Muscle layer of colon (tissue), 2 donors: ENCODE data around the gene KIF17.
"Not testable (repeated sequence)": the region's sequence is repeated elsewhere in the genome, so short reads cannot be mapped to it uniquely, and the experiment has no call there.

Experiments used
- H3K27ac ChIP-seq: one replicate; pipeline ENCODE4 v1.7.0; 2013; ENCODE audit warnings: low read depth, mild to moderate bottlenecking, low read length, moderate library complexity
- H3K27me3 ChIP-seq, 2 donors: one replicate each; pipeline ENCODE4 v1.7.0; 2013; ENCODE audit warnings: low read length in 2 of 2, mild to moderate bottlenecking in 2 of 2; ENCODE audit not compliant: insufficient read depth in 2 of 2, control insufficient read depth in 1 of 2
- H3K36me3 ChIP-seq: one replicate; pipeline ENCODE4 v1.7.0; 2013; ENCODE audit warnings: mild to moderate bottlenecking, low read length; ENCODE audit not compliant: insufficient read depth
- H3K4me1 ChIP-seq: one replicate; pipeline ENCODE4 v1.7.0; 2013; ENCODE audit warnings: mild to moderate bottlenecking, low read length; ENCODE audit not compliant: insufficient read depth
- H3K4me3 ChIP-seq, 2 donors: one replicate each; pipeline ENCODE4 v1.7.0; 2013; ENCODE audit warnings: low read length in 2 of 2, low read depth in 1 of 2, mild to moderate bottlenecking in 1 of 2, moderate library complexity in 1 of 2
- H3K9ac ChIP-seq: one replicate; pipeline ENCODE4 v1.7.0; 2013; ENCODE audit warnings: low read length
- H3K9me3 ChIP-seq: one replicate; pipeline ENCODE4 v1.7.0; 2013; ENCODE audit warnings: mild to moderate bottlenecking, low read length
- donor health status: abdominal sarcoma.
- donor health status: Adenocarcinoma of cecum.

KIF17 gene

DNA sequence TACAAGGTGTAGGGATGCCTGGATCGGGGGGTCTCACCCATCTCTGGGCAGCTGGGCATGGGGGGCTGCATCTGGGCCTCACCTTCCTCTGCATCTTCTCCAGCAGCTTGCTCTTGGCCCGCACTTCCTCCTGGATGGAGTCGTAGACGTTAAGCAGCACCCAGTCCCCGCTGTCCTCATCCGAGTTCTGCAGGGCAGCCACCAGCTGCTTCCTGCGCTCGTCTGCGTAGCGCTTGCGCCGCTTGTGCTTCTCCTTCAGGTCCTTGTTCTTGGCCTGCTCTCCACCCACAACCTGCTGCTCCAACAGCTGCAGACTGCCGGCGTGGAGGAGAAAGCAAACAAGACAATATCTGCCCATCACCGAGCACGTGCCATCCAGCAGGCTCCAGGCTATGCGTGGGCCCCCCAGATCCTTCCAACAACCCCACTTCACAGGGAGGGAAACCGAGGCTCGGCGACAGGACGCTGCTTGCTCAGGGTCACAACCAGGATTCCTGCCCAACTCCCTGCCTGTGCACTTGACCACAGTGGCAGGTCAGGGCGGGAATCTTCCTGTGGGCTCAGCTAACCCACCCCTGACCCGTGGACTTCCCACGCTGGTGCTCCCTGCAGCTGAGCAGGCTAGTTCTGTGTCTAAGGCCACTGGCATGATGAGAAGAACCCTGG, 35.1 kb downstream of the KIF17 start:
- no peaks in the 10 kb centered on the region for H3K36me3 ChIP-seq
- H3K4me3 ChIP-seq = no peak overlapping the region
- no peak overlapping the region for H3K9ac ChIP-seq
- no peaks in the 10 kb centered on the region for H3K27me3 ChIP-seq
- no peak overlapping the region for H3K27ac ChIP-seq
- no peaks in the 10 kb centered on the region for H3K4me1 ChIP-seq
- no peaks in the 10 kb centered on the region for H3K9me3 ChIP-seq

DNA sequence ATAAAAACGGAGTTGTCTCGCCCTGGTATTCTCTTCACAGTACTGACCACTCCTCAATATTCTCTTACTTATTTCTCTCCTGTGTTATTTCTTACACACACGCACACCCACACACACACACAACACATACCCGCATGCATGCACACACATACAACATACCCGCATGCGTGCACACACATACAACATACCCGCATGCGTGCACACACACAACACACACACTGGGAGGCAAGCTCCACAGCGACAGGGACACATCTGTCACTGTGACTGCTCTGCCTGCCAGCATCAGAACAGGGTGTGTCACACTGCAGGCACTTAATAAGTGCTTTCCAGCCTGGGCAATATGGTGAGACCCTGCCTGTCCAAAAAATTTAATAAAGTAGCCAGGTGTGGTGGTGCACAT, 35.8 kb downstream of the KIF17 start:
- H3K36me3 ChIP-seq = no peaks in the 10 kb centered on the region
- no peak overlapping the region for H3K9ac ChIP-seq
- H3K4me3 ChIP-seq = no peak overlapping the region
- H3K27me3 ChIP-seq = no peaks in the 10 kb centered on the region
- no peak overlapping the region for H3K27ac ChIP-seq
- H3K9me3 ChIP-seq = no peaks in the 10 kb centered on the region
- no peaks in the 10 kb centered on the region for H3K4me1 ChIP-seq

DNA sequence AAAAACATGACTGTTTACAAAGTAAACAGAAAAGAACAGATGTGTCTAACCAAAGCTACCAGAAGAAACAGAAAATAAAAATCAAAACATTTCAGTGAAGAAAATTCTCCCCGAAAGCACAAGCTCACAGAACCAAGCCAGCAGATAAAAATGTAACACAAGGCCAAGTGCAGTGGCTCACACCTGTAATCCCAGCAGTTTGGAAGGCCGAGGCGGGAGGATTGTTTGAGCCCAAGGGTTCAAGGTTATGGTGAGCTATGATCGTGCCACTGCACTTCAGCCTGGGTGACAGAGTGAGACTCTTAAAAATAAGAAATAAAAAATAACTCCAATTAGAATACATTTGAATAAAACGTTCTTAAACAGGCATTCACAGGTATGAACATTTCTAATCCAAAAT, 37.5 kb downstream of the KIF17 start:
- H3K4me3 ChIP-seq = no peak overlapping the region
- no peak overlapping the region for H3K27ac ChIP-seq
- H3K9me3 ChIP-seq = no peaks in the 10 kb centered on the region
- no peaks in the 10 kb centered on the region for H3K36me3 ChIP-seq
- H3K4me1 ChIP-seq = no peaks in the 10 kb centered on the region
- H3K9ac ChIP-seq = no peak overlapping the region
- no peaks in the 10 kb centered on the region for H3K27me3 ChIP-seq

DNA sequence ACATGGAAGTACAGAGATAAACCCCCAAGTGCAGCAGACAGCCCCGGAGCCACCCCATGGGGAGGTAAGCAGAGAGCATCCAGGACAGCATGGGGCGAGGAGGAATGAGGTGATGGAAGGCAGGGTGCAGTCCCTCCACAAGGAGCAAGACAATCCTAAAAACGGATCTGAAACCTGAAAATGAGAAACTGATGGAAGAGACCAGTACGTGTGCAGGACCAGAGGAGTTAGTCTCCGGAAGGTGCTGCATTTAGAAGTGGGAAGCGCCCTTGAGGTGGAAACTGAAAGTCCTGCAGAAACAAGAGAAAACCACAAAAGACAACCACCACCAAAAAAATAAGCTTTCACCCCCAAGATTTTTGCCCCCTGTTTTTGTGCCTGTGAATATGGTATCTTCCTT, 39.2 kb downstream of the KIF17 start:
- Histone ChIP-seq H3K4me3 (no peak overlapping the region), H3K36me3 (no peaks in the 10 kb centered on the region), H3K27me3 (no peaks in the 10 kb centered on the region), H3K9me3 (no peaks in the 10 kb centered on the region), H3K27ac (no peak overlapping the region), H3K9ac (no peak overlapping the region), H3K4me1 (no peaks in the 10 kb centered on the region)

DNA sequence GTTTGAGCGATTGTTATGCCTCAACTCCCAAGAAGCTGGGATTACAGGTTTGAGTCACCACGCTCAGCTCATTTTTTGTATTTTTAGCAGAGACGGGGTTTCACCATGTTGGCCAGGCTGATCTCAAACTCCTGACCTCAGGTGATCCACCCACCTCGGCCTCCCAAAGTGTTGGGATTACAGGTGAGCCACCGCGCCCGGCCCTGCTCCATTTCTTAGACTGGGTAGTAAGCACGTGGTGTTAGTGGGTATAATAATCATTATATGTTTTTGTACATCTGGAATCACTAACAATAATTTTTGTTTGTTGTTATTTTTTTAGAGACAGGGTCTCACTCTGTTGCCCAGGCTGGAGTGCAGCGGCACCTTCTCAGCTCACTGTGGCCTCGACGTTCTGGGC, 44.2 kb downstream of the KIF17 start:
- H3K4me1 ChIP-seq, H3K27me3 ChIP-seq, H3K27ac ChIP-seq, H3K36me3 ChIP-seq, H3K4me3 ChIP-seq, H3K9ac ChIP-seq, H3K9me3 ChIP-seq: not testable (repeated sequence)

DNA sequence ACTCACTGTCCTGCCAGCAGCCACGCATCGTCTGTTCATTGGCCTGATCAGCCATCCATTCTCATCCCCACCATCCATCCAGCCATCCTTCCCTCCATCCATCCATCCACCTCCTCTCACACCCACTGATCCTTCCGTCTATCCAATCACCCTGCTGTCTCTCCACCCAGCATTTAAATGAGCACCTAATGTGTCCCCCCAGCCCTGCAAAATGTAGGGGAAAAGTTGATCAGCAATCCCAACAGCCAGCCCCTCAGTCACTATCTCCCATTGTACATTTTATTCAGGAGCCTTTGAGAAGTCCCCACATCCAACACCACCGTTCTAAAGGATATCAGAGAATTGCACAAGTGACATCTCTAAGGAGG, 45.6 kb downstream of the KIF17 start:
- no peak overlapping the region for H3K4me3 ChIP-seq
- no peak overlapping the region for H3K9ac ChIP-seq
- H3K27me3 ChIP-seq = no peaks in the 10 kb centered on the region
- no peaks in the 10 kb centered on the region for H3K9me3 ChIP-seq
- no peaks in the 10 kb centered on the region for H3K4me1 ChIP-seq
- H3K36me3 ChIP-seq = no peaks in the 10 kb centered on the region
- H3K27ac ChIP-seq = no peak overlapping the region

DNA sequence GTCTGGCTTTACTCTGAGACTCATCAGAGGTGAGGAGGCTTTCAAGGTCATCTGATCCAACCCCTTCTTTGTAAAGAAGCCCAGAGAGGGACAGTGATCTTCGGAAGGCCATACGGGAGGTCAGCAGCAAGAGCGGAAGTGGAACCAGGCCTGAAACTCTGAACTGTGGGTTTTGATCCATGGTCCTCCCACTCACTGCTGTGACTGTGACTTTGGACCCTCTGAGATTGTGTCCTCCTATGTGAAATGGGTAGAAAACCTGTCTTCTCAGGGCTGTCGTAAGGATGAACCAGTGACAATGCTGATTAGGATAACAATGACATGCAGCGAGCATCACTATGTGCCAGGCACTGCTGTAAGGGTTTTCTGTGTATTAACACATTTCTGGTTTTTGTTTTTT, 46.9 kb downstream of the KIF17 start:
- H3K27me3 ChIP-seq = no peaks in the 10 kb centered on the region
- H3K4me1 ChIP-seq = no peaks in the 10 kb centered on the region
- H3K4me3 ChIP-seq = no peak overlapping the region
- no peaks in the 10 kb centered on the region for H3K36me3 ChIP-seq
- H3K9me3 ChIP-seq = no peaks in the 10 kb centered on the region
- no peak overlapping the region for H3K27ac ChIP-seq
- H3K9ac ChIP-seq = no peak overlapping the region

DNA sequence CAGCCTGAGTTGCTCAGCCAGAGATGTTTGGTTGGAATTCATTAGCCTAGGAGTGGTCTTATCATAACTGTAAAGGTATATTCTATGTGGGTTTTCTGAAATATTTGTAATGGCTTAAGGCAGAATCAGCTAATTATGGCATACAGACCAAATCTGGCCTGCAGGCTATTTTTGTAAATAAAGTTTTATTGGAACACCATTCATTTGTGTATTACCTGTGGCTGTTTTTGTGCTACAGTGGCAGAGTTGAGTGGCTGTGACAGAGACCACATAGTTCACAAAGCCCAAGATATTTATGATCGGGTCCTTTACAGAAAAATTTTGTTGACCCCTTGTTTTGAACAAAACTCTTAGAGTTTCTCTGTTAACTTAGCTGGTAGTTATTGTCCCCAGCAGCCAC, 49.2 kb downstream of the KIF17 start:
- Histone ChIP-seq H3K27ac (no peak overlapping the region), H3K4me1 (no peaks in the 10 kb centered on the region), H3K36me3 (no peaks in the 10 kb centered on the region), H3K27me3 (no peaks in the 10 kb centered on the region), H3K9me3 (no peaks in the 10 kb centered on the region), H3K9ac (no peak overlapping the region), H3K4me3 (no peak overlapping the region)

DNA sequence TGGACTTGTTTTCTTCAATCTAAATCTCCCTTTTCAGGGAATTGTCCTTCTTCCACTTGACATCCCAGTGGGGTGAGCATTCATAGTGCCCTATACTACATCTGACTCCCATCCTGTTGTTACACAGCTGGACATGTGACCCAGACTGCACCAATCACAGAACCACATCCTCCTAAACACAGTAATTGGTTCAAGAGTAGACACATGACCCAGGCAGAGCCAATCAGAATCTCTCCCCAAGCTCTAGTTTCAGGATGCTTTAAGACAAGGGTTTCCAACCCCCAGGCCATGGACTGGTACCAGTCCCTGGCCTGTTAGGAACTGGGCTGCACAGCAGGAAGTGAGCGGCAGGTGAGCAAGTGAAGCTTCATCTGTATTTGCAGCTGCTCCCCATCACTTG, 51.0 kb downstream of the KIF17 start:
- Histone ChIP-seq H3K27me3 (no peaks in the 10 kb centered on the region), H3K36me3 (no peaks in the 10 kb centered on the region), H3K9me3 (no peaks in the 10 kb centered on the region), H3K4me1 (peaks cover 6% of the 10 kb centered on the region), H3K9ac (no peak overlapping the region), H3K4me3 (no peak overlapping the region), H3K27ac (no peak overlapping the region)

DNA sequence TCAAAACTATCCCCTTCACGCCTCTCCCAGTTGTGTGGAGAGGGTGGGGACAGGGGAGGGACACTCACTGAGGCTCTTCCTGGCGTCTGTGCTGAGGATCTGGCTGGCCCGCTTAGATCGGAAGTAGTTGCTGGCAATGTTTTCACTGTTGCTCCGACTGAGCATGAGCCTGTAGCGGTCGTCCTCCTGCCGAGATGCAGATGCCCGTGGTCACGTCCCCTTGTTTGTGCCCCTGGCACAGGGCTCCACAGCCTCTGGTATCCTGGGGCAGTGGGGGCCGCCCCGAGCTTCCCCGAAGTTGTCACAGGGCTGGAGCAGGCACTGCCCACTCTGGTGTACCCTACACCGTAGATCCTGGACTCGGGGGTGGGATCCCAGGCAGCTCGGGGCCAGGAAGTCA, 51.7 kb downstream of the KIF17 start:
- H3K4me3 ChIP-seq = no peak overlapping the region
- H3K27me3 ChIP-seq = no peaks in the 10 kb centered on the region
- H3K4me1 ChIP-seq = peaks cover 6% of the 10 kb centered on the region
- no peaks in the 10 kb centered on the region for H3K36me3 ChIP-seq
- no peak overlapping the region for H3K27ac ChIP-seq
- no peaks in the 10 kb centered on the region for H3K9me3 ChIP-seq
- H3K9ac ChIP-seq = no peak overlapping the region

DNA sequence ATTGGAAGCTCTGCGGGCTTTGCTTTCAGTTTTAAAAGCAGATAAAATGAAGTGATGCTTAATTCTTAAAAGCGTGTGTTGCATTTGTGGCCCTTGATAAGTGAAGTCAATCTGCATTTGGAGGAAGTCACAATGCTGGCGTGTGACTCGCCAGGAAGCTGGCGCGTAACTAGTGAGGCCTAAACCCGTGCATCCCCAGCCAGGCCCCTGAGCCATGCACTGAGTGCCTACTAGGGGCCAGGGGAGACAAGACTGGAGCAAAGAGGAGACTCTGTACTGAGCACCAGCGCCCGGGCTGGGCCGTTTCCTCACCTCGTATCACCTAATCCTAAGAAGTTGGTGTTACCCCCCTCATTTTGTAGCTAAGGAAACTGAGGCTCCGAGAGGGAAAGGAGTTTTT, 52.1 kb downstream of the KIF17 start:
- H3K27me3 ChIP-seq = no peaks in the 10 kb centered on the region
- H3K9ac ChIP-seq = no peak overlapping the region
- no peaks in the 10 kb centered on the region for H3K36me3 ChIP-seq
- no peak overlapping the region for H3K4me3 ChIP-seq
- H3K9me3 ChIP-seq = no peaks in the 10 kb centered on the region
- H3K4me1 ChIP-seq = peaks cover 6% of the 10 kb centered on the region
- H3K27ac ChIP-seq = no peak overlapping the region

DNA sequence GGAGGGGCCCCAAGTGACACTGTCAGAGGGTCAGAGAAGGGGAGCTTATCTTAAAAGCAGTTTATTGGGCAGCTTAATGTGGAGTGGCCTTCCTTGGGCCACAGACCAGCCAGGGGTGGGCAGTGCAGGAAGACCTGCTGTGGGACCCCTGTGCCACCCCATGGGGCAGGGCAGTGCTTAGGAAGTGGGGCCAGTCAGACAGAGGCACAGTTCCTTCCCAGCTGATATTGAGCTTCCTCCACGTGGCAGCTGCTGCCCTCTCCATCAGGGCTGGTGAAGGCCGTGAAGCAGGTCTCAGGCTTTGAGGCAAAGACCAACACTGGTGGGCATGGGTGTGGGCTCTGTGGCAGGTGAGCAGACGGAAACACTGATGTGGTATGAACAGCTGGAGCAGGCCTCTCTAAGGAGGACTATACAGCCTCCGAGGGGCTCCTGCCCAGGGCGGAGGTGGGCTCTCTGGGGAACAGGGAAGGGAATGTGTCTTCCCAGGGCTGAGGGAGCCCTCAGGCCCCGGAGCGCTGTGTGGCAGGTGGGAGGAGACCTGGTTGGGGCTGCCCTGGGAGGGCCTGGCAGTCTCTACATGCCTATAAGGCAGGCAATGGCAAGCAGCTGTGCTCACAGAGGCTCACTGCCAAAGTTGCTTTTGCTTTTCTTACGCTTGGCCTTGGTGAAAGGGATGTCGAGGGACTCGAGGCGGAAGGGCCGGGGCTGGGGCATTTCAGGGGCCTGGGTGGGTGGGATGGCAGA, 53.7 kb downstream of the KIF17 start:
- Histone ChIP-seq H3K4me3 (no peak overlapping the region), H3K4me1 (peaks cover 20% of the 10 kb centered on the region), H3K9me3 (no peaks in the 10 kb centered on the region), H3K27me3 (no peaks in the 10 kb centered on the region), H3K36me3 (peaks cover 7% of the 10 kb centered on the region), H3K27ac (no peak overlapping the region), H3K9ac (no peak overlapping the region)
